Testis (tissue), 3 donors: ENCODE results near the gene ABCA13. TPM values are rescaled to one million over a fixed set of nuclear protein-coding genes. Genes with fewer than 3 reads are reported as not detected.

Experiments used
- DNase-seq: peaks from one replicate; pipeline ENCODE4 v3.0.0-alpha.2; 2019
- H3K27ac ChIP-seq, 2 donors: fragments of 200-600 bp; sonication (generic); one replicate each; pipeline ENCODE4 v1.5.1; 2019
- H3K27me3 ChIP-seq: fragments of 200-600 bp; sonication (generic); one replicate; pipeline ENCODE4 v1.5.1; 2019
- H3K36me3 ChIP-seq: fragments of 200-600 bp; sonication (generic); one replicate; pipeline ENCODE4 v1.5.1; 2017; ENCODE audit warnings: low read depth; ENCODE audit errors: missing control alignments
- H3K4me1 ChIP-seq: fragments of 200-600 bp; sonication (generic); one replicate; pipeline ENCODE4 v1.5.1; 2019
- H3K4me3 ChIP-seq, 2 donors: fragments of 200-600 bp; sonication (generic); one replicate each; pipeline ENCODE4 v1.5.1; 2017 to 2019
- H3K9me3 ChIP-seq: fragments of 200-600 bp; sonication (generic); one replicate; pipeline ENCODE4 v1.5.1; 2017
- POLR2A ChIP-seq: fragments of 450-650 bp; IDR thresholded peaks from one replicate; pipeline ENCODE4 v1.6.1; 2017; ENCODE audit warnings: antibody characterized with exemption, mild to moderate bottlenecking, moderate library complexity
- WGBS, 2 donors: methylation state at CpG; one replicate each; pipeline ENCODE4 v1.1.5; 2018; 5-methylcytosine and 5-hydroxymethylcytosine counted together
- intact Hi-C: fragments of 100-400 bp; cut with DNase I; formaldehyde crosslinking; loops from one replicate; pipeline ENCODE4 v1.15.1; 2023; ENCODE audit warnings: low total_unique reads
- polyA plus RNA-seq: library from polyadenylated mRNA; stranded (reverse); fragments of 350-450 nt; fragmentation: Illumina TruSeq; extraction: RNeasy Lipid Tissue Mini Kit (QIAGEN cat#74804); gene quantifications from one replicate; pipeline ENCODE4 v1.2.3, GENCODE V29; 2014; ENCODE audit warnings: low read depth, low replicate concordance; ENCODE audit not compliant: insufficient read depth
- total RNA-seq, 2 donors: library from RNA; depleted of rRNA; stranded (reverse); fragments of >200 nt; gene quantifications; one replicate each; pipeline ENCODE4 v1.2.3, GENCODE V29; 2016
- TF ChIP-seq, protein P1 (sequence below), 3 experiments: fragments of 450-650 bp in 2 of 3; fragments of 200-600 bp in 1 of 3; sonication (generic) in 1 of 3; IDR thresholded peaks; one replicate each; pipeline ENCODE4 v1.5.1; 2016 to 2019; ENCODE audit warnings: antibody characterized with exemption in 3 of 3, mild to moderate bottlenecking in 2 of 3, moderate library complexity in 1 of 3

The ABCA13 gene
- total and polyA plus RNA-seq, 3 donors from 2014 or later: 3.5 to 7.3 (median 4.3) TPM

DNA sequence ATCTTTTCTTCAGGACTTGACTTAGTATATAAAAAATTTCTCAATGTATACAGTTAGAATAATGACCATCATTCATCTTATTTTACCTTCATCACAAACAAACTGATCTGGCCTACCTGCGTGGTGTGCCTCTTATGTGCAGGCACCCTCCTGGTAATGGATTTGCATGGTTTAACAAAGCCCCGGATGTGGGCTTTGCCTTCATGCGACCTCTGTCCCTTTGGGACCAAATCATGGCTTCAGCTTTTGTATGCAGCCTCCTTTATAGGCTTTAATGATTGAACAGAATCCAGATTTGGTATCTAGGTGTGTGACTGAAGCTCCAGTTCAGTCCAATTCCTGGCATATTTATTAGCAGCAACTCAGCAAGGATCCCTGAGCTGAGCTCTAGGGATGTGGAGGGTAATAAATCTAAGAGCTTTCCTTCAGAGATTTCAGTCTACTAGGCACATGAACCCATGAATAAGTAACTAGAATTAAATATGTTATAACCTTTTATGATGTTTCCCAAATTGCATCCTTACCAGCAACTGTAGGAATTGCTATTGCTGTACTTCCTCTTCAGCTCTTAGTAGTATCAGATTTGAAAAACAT is 256.9 kb downstream of the ABCA13 start:
- Histone ChIP-seq H3K27me3 (no peaks in the 10 kb centered on the region), H3K27ac (no peak overlapping the region), H3K4me1 (no peaks in the 10 kb centered on the region), H3K9me3 (no peaks in the 10 kb centered on the region), H3K4me3 (no peak overlapping the region), H3K36me3 (no peaks in the 10 kb centered on the region)
- TF ChIP-seq, protein P1, sequence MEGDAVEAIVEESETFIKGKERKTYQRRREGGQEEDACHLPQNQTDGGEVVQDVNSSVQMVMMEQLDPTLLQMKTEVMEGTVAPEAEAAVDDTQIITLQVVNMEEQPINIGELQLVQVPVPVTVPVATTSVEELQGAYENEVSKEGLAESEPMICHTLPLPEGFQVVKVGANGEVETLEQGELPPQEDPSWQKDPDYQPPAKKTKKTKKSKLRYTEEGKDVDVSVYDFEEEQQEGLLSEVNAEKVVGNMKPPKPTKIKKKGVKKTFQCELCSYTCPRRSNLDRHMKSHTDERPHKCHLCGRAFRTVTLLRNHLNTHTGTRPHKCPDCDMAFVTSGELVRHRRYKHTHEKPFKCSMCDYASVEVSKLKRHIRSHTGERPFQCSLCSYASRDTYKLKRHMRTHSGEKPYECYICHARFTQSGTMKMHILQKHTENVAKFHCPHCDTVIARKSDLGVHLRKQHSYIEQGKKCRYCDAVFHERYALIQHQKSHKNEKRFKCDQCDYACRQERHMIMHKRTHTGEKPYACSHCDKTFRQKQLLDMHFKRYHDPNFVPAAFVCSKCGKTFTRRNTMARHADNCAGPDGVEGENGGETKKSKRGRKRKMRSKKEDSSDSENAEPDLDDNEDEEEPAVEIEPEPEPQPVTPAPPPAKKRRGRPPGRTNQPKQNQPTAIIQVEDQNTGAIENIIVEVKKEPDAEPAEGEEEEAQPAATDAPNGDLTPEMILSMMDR (IDR thresholded peaks at IDR 0.05): no peak
- no peak for TF ChIP-seq POLR2A
- WGBS, 2 donors: 78 to 86% methylated on average over 3 of the region's 3 CpGs
- intact Hi-C loops: no loop called here
- DNase-seq: no peak

GRCh38 chr7:48429117-48429516 is 257.9 kb downstream of the ABCA13 start:
- Histone ChIP-seq H3K4me1 (no peaks in the 10 kb centered on the region), H3K27ac (no peak overlapping the region), H3K4me3 (no peak overlapping the region), H3K9me3 (no peaks in the 10 kb centered on the region), H3K27me3 (no peaks in the 10 kb centered on the region), H3K36me3 (no peaks in the 10 kb centered on the region)
- TF ChIP-seq, protein P1 (IDR thresholded peaks at IDR 0.05): no peak
- TF ChIP-seq POLR2A: no peak
- DNase-seq: no peak
- intact Hi-C loops: no loop called here

GRCh38 chr7:48438206-48438605 is 266.9 kb downstream of the ABCA13 start:
- intact Hi-C loops: no loop called here

GRCh38 chr7:48441848-48442492 is 270.7 kb downstream of the ABCA13 start:
- Histone ChIP-seq H3K36me3 (no peaks in the 10 kb centered on the region), H3K4me3 (no peak overlapping the region), H3K27ac (no peak overlapping the region), H3K9me3 (no peaks in the 10 kb centered on the region), H3K4me1 (no peaks in the 10 kb centered on the region), H3K27me3 (no peaks in the 10 kb centered on the region)
- intact Hi-C loops: no loop called here
- DNase-seq: no peak
- TF ChIP-seq POLR2A: no peak
- TF ChIP-seq, protein P1 (IDR thresholded peaks at IDR 0.05): no peak
- WGBS, 2 donors: 80 to 90% methylated on average over 8 of the region's 8 CpGs

More at GRCh38 chr7:48438206-48438605, 266.9 kb downstream of the ABCA13 start:
- Histone ChIP-seq H3K9me3 (no peaks in the 10 kb centered on the region), H3K27me3 (no peaks in the 10 kb centered on the region), H3K4me1 (no peaks in the 10 kb centered on the region), H3K27ac (no peak overlapping the region), H3K4me3 (no peak overlapping the region), H3K36me3 (no peaks in the 10 kb centered on the region)
- 39% methylated on average over 1 of the region's 1 CpG for WGBS, 2 donors
- no peak for DNase-seq
- TF ChIP-seq, protein P1 (IDR thresholded peaks at IDR 0.05): no peak
- TF ChIP-seq POLR2A: no peak

GRCh38 chr7:48443051-48443450 is 271.8 kb downstream of the ABCA13 start:
- Histone ChIP-seq H3K9me3 (no peaks in the 10 kb centered on the region), H3K27me3 (no peaks in the 10 kb centered on the region), H3K36me3 (no peaks in the 10 kb centered on the region), H3K4me3 (no peak overlapping the region), H3K27ac (no peak overlapping the region), H3K4me1 (no peaks in the 10 kb centered on the region)
- intact Hi-C loops: no loop called here
- DNase-seq: no peak
- 94 to 98% methylated on average over 5 of the region's 5 CpGs for WGBS, 2 donors
- no peak for TF ChIP-seq POLR2A
- TF ChIP-seq, protein P1 (IDR thresholded peaks at IDR 0.05): no peak
